Measurements from ENCODE around the gene SLC45A2. TPM values are rescaled to one million over a fixed set of nuclear protein-coding genes. Genes with fewer than 3 reads are reported as not detected.
A peak's percentile ranks its signal among the peaks of the same experiment; 100 is the strongest.

Gene SLC45A2
- total RNA-seq, 2 donors from 2014 or later: 0.82 TPM; not detected in 1

- Histone ChIP-seq H3K4me3 (no peak overlapping the region), H3K27ac (no peak overlapping the region), H3K27me3 (no peaks in the 10 kb centered on the region), H3K4me1 (peaks cover 0 to 26% of the 10 kb centered on the region in 2 donors), H3K9me3 (no peaks in the 10 kb centered on the region), H3K36me3 (no peaks in the 10 kb centered on the region)
- TF ChIP-seq, protein P1, sequence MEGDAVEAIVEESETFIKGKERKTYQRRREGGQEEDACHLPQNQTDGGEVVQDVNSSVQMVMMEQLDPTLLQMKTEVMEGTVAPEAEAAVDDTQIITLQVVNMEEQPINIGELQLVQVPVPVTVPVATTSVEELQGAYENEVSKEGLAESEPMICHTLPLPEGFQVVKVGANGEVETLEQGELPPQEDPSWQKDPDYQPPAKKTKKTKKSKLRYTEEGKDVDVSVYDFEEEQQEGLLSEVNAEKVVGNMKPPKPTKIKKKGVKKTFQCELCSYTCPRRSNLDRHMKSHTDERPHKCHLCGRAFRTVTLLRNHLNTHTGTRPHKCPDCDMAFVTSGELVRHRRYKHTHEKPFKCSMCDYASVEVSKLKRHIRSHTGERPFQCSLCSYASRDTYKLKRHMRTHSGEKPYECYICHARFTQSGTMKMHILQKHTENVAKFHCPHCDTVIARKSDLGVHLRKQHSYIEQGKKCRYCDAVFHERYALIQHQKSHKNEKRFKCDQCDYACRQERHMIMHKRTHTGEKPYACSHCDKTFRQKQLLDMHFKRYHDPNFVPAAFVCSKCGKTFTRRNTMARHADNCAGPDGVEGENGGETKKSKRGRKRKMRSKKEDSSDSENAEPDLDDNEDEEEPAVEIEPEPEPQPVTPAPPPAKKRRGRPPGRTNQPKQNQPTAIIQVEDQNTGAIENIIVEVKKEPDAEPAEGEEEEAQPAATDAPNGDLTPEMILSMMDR (IDR thresholded peaks at IDR 0.05): no peak
- no peak for DNase-seq (ENCODE audit: low spot score)
Observed at GRCh38 chr5:34005681-34006080, 21.2 kb upstream of the SLC45A2 start.

- peaks cover 0 to 26% of the 10 kb centered on the region in 2 donors for H3K4me1 ChIP-seq
- TF ChIP-seq, protein P1 (IDR thresholded peaks at IDR 0.05): no peak
- DNase-seq (ENCODE audit: low spot score): no peak
- H3K36me3 ChIP-seq: no peaks in the 10 kb centered on the region
- no peaks in the 10 kb centered on the region for H3K27me3 ChIP-seq
- no peak overlapping the region for H3K4me3 ChIP-seq
- no peak overlapping the region for H3K27ac ChIP-seq
- no peaks in the 10 kb centered on the region for H3K9me3 ChIP-seq
Observed at GRCh38 chr5:34005211-34005610, 20.7 kb upstream of the SLC45A2 start.

GRCh38 chr5:34003941-34004340 is 19.4 kb upstream of the SLC45A2 start:
- Histone ChIP-seq H3K9me3 (no peaks in the 10 kb centered on the region), H3K36me3 (no peaks in the 10 kb centered on the region), H3K27ac (no peak overlapping the region), H3K4me3 (no peak overlapping the region), H3K27me3 (no peaks in the 10 kb centered on the region), H3K4me1 (peaks cover 0 to 25% of the 10 kb centered on the region in 2 donors)
- TF ChIP-seq, protein P1 (IDR thresholded peaks at IDR 0.05): no peak
- no peak for DNase-seq (ENCODE audit: low spot score)

- Histone ChIP-seq H3K27me3 (no peaks in the 10 kb centered on the region), H3K4me3 (no peak overlapping the region), H3K36me3 (no peaks in the 10 kb centered on the region), H3K9me3 (no peaks in the 10 kb centered on the region), H3K27ac (peak overlapping the region in 1 of 2 donors; percentile 28), H3K4me1 (peaks cover 0 to 23% of the 10 kb centered on the region in 2 donors)
- DNase-seq (ENCODE audit: low spot score): no peak
- TF ChIP-seq, protein P1 (IDR thresholded peaks at IDR 0.05): no peak
Observed at GRCh38 chr5:34002629-34003328, 18.3 kb upstream of the SLC45A2 start.

- no peak for DNase-seq (ENCODE audit: low spot score)
- no peak overlapping the region for H3K4me3 ChIP-seq
- H3K27me3 ChIP-seq: no peaks in the 10 kb centered on the region
- no peaks in the 10 kb centered on the region for H3K9me3 ChIP-seq
- peak overlapping the region in 1 of 2 donors; percentile 9 for H3K27ac ChIP-seq
- H3K4me1 ChIP-seq: peaks cover 0 to 19% of the 10 kb centered on the region in 2 donors
- TF ChIP-seq, protein P1 (IDR thresholded peaks at IDR 0.05): no peak
- H3K36me3 ChIP-seq: no peaks in the 10 kb centered on the region
Observed at GRCh38 chr5:34001241-34001841, 16.8 kb upstream of the SLC45A2 start.
